ENCODE data around the gene ATAD3B. TPM values are rescaled to one million over a fixed set of nuclear protein-coding genes. Genes with fewer than 3 reads are reported as not detected.
A peak's percentile ranks its signal among the peaks of the same experiment; 100 is the strongest.
"Not testable (repeated sequence)": the region's sequence is repeated elsewhere in the genome, so short reads cannot be mapped to it uniquely, and the experiment has no call there.

Gene ATAD3B
- total RNA-seq, 2 donors from 2014 or later: 16.8 to 26.9 TPM

DNA sequence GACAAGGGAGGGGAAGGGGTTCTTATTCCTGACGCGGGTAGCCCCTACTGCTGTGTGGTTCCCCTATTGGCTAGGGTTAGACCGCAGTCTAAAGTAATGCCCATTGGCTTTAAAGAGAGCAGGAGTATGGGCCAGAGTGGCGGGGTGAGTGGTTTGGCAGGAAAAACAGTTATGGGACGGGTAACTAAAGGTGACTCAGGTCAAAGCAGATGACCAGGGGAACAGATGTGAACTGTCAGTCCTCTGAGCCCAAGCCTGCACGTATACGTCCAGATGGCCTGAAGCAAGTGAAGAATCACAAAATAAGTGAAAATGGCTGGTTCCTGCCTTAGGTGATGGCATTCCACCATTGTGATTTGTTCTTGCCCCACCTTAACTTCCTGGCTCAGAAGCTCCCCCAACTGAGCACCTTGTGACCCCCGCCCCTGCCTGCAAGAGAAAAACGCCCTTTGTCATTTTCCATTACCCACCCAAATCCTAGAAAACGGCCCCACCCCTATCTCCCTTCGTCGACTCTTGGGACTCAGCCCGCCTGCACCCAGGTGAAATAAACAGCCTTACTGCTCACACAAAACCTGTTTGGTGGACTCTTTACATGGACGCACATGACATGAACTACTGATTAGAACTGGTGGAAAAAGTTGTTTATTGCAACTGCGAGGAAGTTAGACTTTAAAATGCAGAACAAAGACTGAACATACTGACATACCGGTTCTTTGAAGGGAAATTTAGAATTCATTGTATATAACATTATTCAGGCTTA lies 758 bp upstream of the ATAD3B start:
- TF ChIP-seq, protein P1, sequence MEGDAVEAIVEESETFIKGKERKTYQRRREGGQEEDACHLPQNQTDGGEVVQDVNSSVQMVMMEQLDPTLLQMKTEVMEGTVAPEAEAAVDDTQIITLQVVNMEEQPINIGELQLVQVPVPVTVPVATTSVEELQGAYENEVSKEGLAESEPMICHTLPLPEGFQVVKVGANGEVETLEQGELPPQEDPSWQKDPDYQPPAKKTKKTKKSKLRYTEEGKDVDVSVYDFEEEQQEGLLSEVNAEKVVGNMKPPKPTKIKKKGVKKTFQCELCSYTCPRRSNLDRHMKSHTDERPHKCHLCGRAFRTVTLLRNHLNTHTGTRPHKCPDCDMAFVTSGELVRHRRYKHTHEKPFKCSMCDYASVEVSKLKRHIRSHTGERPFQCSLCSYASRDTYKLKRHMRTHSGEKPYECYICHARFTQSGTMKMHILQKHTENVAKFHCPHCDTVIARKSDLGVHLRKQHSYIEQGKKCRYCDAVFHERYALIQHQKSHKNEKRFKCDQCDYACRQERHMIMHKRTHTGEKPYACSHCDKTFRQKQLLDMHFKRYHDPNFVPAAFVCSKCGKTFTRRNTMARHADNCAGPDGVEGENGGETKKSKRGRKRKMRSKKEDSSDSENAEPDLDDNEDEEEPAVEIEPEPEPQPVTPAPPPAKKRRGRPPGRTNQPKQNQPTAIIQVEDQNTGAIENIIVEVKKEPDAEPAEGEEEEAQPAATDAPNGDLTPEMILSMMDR (IDR thresholded peaks at IDR 0.05): no peak
- TF ChIP-seq POLR2A (IDR thresholded peaks at IDR 0.05) (no peak), POLR2AphosphoS5 (IDR thresholded peaks at IDR 0.05) (no peak)
- no peak for DNase-seq (ENCODE audit: low spot score)
- Histone ChIP-seq H3K27me3 (replicated peaks; ENCODE audit: insufficient read depth) (no peaks in the 10 kb centered on the region), H3K36me3 (no peaks in the 10 kb centered on the region), H3K27ac (peak overlapping the region; percentile 71 to 85), H3K9me3 (no peaks in the 10 kb centered on the region), H3K4me1 (replicated peaks) (no peaks in the 10 kb centered on the region), H3K4me3 (peak overlapping the region; percentile 61 to 76)
- 16% methylated on average over 16 of the region's 16 CpGs for WGBS
- intact Hi-C loops (cut with DNase I): no loop called here

DNA sequence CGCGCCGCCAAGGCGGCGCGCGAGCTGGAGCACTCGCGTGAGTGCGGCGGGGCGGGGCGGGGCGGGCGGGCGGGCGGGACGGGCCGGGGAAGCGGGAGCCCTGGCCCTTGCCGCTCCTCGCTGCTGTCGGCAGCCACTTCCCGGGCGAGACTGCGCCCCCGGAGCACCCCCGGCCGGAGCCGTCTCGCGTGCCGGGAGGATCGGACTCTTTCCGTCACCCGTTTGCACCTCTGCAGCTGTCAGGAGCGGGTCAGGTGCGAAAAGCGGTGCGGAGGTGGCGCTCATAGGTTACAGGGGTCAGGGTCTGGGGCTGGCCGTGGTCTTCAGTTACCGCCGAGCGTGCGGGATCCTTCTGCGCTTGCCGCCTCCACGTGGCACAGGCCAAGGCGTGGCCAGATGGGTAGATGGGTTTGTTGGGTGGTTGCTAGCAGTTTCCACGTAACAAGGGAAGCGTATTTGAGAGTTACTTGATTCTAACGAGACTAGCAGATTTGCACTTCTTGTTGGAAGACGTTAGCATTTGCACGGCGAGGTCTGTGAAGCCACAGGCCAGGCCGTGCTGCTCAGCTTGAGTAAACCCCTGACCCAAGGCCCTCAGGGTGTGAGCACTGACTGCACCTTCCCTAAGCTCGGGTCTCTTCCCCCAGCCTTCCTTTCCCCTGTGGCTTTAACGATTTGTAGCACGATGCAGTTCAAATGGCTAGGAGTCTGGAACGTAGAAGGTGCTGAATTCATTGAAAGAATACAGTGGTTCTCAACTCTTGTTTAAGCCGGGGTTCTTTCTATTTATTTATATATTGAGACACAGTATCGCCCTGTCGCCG lies 700 bp downstream of the ATAD3B start:
- H3K27me3 ChIP-seq (replicated peaks; ENCODE audit: insufficient read depth); intact Hi-C loops (cut with DNase I); H3K9me3 ChIP-seq; DNase-seq (ENCODE audit: low spot score); H3K4me1 ChIP-seq (replicated peaks); H3K36me3 ChIP-seq: not testable (repeated sequence)
- H3K4me3 ChIP-seq: peak overlapping the region; percentile 61 to 76
- H3K27ac ChIP-seq: peak overlapping the region in 1 of 2 donors; percentile 71
- 5% methylated on average over 29 of the region's 65 CpGs for WGBS

DNA sequence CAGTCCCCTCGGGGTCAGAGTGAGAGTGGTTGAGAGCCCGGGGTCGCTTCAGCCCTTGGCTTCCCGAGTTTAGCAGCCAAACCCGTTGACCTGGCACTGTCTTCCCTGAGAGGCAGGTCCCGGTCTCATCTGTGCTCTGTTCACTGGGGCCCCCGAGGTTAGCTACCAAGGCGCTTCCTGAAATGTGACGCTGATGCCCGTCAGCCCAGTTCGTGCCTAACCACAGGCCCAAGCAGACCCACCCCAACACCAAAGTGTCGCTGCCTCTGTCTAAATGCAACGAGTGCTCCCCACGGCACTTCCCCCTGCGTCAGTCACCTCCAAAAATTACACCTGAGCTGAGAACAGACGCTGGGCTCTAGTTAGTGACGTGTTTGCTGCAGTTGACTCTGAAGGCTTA lies 4.4 kb downstream of the ATAD3B start:
- H3K27ac ChIP-seq; H3K4me1 ChIP-seq (replicated peaks); H3K27me3 ChIP-seq (replicated peaks; ENCODE audit: insufficient read depth); H3K4me3 ChIP-seq; DNase-seq (ENCODE audit: low spot score); intact Hi-C loops (cut with DNase I); H3K9me3 ChIP-seq: not testable (repeated sequence)
- 86% methylated on average over 17 of the region's 17 CpGs for WGBS
- peaks cover 7 to 13% of the 10 kb centered on the region in 2 donors for H3K36me3 ChIP-seq

DNA sequence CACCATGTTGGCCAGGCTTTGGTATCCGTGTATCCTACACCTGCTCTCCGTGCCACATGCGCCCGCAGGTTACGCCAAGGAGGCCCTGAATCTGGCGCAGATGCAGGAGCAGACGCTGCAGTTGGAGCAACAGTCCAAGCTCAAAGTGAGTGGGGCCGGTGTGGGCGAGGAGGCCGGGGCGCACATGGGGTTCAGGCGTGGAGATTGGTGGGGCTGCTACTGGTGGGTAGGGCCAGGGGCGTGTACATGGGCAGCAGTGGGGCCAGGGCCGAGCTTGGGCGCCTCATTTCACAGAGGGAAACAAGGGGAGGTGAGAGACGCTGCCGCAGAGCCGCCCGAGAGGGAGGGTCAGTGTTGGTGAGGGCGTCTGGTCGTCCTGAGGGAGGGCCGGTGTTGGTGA lies 5.6 kb downstream of the ATAD3B start:
- Histone ChIP-seq H3K27ac (no peak overlapping the region), H3K4me1 (replicated peaks) (no peaks in the 10 kb centered on the region), H3K4me3 (no peak overlapping the region), H3K27me3 (replicated peaks; ENCODE audit: insufficient read depth) (no peaks in the 10 kb centered on the region), H3K36me3 (peaks cover 7 to 15% of the 10 kb centered on the region in 2 donors), H3K9me3 (no peaks in the 10 kb centered on the region)
- DNase-seq (ENCODE audit: low spot score): no peak
- intact Hi-C loops (cut with DNase I): no loop called here
- 94% methylated on average over 22 of the region's 22 CpGs for WGBS
- TF ChIP-seq POLR2AphosphoS5 (IDR thresholded peaks at IDR 0.05) (no peak), POLR2A (IDR thresholded peaks at IDR 0.05) (no peak)
- TF ChIP-seq, protein P1 (IDR thresholded peaks at IDR 0.05): no peak

DNA sequence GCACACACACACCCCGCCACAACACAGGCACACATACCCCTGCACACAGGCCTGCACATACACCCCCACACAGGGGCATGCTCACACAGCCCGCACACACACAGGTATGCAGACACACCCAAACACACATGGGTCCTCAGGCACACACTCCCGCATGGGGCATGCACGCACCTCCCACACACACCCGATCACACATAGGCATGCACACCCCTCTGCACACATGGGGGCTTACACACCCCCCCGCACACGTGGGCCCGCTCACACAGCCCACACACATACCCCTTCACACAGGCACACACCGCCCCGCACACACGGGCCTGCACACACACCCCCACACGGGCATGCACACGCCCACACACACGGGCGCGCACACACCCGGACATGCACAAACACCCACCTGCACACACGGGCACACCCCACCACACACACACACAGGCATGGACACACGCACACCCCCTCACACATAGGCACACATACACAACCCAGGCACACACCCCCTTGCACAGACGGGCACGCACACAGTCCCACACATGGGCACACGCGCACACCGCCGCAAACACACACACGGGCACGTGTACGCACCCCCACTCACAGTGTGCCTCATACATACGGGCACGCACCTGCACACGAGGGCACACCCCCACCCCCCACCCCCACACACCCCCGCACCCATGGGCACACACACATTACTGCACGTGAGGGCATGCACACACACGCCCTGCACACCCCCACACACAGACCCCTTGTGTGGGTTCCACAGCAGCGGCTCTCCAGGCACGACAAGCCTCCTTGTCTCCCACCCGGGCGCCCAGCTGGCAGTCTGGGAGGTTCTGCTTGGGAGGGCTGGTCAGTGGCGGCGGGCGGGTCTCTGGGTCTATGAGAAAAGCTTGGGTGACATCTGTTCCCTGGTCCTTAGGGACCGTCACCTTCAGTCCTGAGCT lies 8.3 kb downstream of the ATAD3B start:
- Histone ChIP-seq H3K36me3 (peaks cover 7 to 32% of the 10 kb centered on the region in 2 donors), H3K4me1 (replicated peaks) (no peaks in the 10 kb centered on the region), H3K9me3 (no peaks in the 10 kb centered on the region), H3K27me3 (replicated peaks; ENCODE audit: insufficient read depth) (no peaks in the 10 kb centered on the region), H3K4me3 (no peak overlapping the region), H3K27ac (no peak overlapping the region)
- 93% methylated on average over 41 of the region's 42 CpGs for WGBS
- intact Hi-C loops (cut with DNase I): no loop called here
- DNase-seq (ENCODE audit: low spot score): no peak
- TF ChIP-seq POLR2AphosphoS5 (IDR thresholded peaks at IDR 0.05): no peak
- TF ChIP-seq POLR2A (IDR thresholded peaks at IDR 0.05): no peak
- TF ChIP-seq, protein P1 (IDR thresholded peaks at IDR 0.05): no peak

DNA sequence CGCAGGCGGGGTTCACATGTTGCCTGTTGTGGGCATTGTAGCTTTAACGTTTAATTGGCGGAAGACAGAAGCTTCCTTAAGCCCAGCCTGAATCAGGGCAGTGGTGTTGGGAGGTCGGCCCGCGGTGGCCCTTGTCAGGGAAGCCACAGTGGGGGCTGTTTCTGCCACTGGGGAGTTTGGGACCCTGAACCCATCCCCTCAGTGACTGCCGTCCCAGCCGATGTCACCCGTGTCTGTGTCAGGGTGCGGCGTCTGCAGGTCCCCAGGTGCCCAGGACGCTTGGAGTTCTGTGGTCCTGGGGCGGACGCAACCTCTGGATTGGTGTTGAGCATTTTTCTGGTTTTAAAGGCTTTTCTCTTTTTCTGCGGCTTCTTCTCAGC lies 8.9 kb downstream of the ATAD3B start:
- 97% methylated on average over 16 of the region's 16 CpGs for WGBS
- intact Hi-C loops (cut with DNase I); H3K9me3 ChIP-seq; H3K27me3 ChIP-seq (replicated peaks; ENCODE audit: insufficient read depth); H3K4me1 ChIP-seq (replicated peaks); DNase-seq (ENCODE audit: low spot score); H3K4me3 ChIP-seq; H3K27ac ChIP-seq: not testable (repeated sequence)
- peaks cover 7 to 32% of the 10 kb centered on the region in 2 donors for H3K36me3 ChIP-seq

DNA sequence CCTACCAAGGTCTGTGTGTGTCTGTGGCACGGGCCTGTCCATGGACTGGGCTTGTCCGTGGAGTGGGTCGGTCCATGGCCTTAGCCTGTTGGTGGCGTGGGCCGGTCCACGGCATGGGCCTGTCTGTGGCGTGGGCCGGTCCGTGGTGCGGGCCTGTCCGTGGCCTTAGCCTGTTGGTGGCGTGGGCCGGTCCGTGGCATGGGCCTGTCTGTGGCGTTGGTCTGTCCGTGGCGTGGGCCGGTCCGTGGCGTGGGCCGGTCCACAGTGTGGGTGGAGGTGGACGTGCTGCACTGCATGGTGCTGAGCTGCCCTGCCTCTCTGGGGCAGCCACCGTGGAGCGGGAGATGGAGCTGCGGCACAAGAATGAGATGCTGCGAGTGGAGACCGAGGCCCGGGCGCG lies 10.2 kb downstream of the ATAD3B start:
- DNase-seq (ENCODE audit: low spot score); H3K4me1 ChIP-seq (replicated peaks); H3K27me3 ChIP-seq (replicated peaks; ENCODE audit: insufficient read depth); H3K27ac ChIP-seq; H3K4me3 ChIP-seq; H3K9me3 ChIP-seq; intact Hi-C loops (cut with DNase I): not testable (repeated sequence)
- 94% methylated on average over 30 of the region's 30 CpGs for WGBS
- H3K36me3 ChIP-seq: peaks cover 7 to 32% of the 10 kb centered on the region in 2 donors

Data from prostate gland (tissue), 2 donors.